Endothelial cell of hepatic sinusoid (primary cell): ENCODE data around the gene RNF130.

Source experiments
- in situ Hi-C: cut with HindIII; loops from 2 replicates; pipeline ENCODE4 v1.10.0; 2017; ENCODE audit warnings: low sequenced_read_pairs

Gene RNF130

DNA sequence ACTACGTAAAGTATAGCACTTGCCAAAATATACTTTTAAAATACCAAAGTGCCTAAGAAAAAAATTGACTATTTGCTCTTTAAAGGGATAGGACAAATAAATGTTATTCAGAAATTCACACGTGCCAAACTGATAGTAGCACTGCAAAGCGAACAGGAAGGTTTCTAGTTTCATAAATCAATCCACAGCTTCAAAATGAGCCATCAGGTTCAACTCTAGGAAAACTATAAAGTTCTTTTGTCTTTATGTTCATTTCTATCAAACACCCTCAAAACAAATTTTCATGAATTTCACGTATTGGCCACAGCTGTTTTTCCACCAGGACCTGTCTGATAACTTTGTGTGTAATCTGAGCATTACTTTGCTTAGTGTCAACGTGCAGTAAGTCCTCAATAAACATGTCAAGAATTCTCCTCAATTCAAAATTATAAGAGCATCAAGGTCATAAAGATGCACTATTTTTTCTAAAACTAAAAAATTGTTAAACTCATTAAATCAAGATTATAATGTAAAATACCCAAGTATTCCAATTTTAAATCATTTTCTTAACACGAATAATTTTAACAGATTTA lies 3.0 kb downstream of the RNF130 start:
- in situ Hi-C loops = loop anchor here (5.0 kb wide), 1 partner anchor 56 kb away; no protein-coding TSS in a partner anchor

DNA sequence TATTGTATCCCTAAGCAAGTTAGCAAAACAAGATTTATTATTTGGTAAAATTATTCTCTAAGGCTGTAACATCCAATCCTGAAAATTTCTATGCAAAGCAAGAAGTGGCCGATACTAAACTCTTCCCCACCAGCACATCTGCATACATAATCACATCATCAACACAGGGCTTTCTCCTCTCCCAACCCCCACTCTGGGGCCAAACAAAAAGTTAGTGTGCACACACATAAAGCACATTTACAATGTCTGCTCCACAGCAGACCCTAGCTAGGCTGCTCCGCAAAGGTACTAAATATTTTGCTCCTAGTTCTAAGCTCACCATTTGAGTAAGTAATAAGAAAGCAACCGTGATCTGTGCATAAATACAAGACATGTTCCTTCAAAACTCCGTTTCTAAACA lies 3.6 kb downstream of the RNF130 start:
- in situ Hi-C loops = loop anchor here (5.0 kb wide), 1 partner anchor 56 kb away; no protein-coding TSS in a partner anchor

DNA sequence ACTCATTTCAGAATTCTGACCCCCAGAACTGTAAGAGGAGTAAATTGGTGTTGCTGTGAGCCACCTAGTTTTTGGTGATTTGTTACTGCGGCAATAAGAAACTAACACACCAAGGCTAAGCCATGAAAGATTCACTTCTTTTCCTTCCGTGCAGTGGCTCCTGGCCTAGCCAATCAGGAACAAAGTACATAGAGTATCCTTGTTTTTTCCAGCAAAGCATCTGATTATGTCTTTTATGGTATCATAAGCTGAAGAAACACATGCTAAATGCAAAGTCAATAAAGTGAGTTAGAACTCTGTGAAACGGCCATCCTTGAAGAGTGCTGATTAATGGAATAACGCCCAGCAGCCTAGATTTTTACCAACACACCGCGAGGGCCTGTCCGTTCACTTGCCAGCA lies 11.4 kb downstream of the RNF130 start:
- in situ Hi-C loops = no loop called here

DNA sequence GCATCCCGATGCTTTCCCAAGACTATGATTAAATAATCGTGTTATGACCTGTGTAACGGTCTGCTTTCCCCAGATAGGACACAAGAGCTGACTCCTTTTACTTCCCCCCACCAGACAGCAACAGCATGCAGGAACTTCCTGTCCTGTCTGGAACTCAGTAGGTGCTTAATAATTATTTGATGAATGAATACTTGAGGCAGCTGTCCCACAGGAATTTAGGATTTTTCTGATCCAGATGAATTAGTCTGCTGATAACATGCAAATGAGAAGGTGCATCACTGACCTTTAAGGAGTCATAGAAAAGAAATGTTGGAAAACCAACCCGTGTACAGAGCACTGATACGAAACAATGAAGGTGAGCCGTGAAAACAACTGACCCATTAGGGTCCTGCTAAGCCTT lies 12.2 kb downstream of the RNF130 start:
- in situ Hi-C loops = no loop called here

DNA sequence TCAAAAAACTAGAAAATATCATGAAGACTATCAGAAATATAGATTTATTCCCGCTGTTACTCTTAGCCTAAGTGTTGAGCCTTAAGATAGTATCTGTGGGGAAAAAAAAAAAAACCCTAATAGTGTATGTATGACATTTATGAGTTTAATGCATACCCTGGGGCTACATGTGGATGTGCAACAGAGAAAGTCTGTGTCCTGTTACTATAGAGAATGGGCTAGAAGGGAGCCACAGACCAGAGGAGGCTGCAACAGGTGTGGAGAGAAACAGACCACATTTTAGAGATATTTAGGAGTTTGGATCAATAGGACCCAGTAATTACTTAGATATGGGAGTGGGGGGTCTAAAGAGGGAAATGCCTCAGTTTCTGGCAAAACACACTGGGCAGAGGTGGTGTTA lies 15.4 kb downstream of the RNF130 start:
- in situ Hi-C loops = no loop called here

GRCh38 chr5:180054226-180054625 lies 17.3 kb downstream of the RNF130 start:
- in situ Hi-C loops = no loop called here

- in situ Hi-C loops = no loop called here
Measured at GRCh38 chr5:180053061-180053602, 18.4 kb downstream of the RNF130 start.

DNA sequence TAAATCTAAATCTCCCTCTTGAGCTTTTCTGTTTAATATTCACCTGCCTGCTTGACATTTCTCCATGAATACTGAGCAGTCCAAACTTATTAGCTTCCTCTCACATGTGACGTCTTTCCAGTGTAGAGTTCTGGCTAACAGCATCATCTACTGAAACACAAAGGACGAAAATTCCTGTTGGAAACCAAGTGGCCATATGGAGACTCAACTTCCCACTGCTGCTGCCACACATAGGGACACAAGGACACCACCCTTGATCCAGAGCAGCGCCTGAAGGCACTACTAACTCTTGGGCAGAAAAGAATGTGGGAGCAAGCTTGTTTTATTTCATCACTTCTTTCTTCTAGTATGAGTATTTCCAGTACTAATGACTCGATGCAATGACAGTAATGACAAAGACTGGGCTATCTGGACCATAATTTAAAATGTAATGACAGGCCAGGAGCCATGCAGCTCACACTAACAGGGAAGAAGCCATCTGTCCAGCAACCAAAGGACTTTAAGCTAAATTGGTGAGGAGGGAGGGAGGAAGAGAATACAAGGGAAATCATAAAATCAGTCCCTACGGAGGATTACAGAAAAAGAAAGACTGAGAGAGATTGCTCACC lies 19.2 kb downstream of the RNF130 start:
- in situ Hi-C loops = no loop called here

GRCh38 chr5:180050121-180050940 lies 21.2 kb downstream of the RNF130 start:
- in situ Hi-C loops = no loop called here

DNA sequence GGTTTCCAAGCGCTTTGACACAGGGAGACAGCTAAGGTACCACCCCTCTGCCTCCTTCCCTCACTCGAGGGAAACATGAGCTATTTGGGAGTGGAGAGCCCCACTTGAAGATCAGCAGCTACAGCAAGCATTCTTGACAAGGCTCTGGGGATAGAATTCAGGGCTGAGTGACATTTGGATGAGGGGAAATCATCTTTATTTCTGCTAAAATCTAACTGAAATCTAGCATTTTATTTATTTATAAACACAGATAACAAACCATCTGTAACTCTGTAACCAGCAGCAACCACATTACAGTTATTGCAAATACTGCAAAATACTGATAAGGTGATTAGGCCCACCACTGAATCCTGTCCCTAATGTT lies 22.4 kb downstream of the RNF130 start:
- in situ Hi-C loops = loop anchor here (5.0 kb wide), 1 partner anchor 33 kb away; no protein-coding TSS in a partner anchor

- in situ Hi-C loops = loop anchor here (5.0 kb wide), 1 partner anchor 35 kb away; no protein-coding TSS in a partner anchor
Measured at GRCh38 chr5:180047667-180048066, 23.9 kb downstream of the RNF130 start.

GRCh38 chr5:180046656-180047055 lies 24.9 kb downstream of the RNF130 start:
- in situ Hi-C loops = loop anchor here (5.0 kb wide), 1 partner anchor 36 kb away; no protein-coding TSS in a partner anchor

DNA sequence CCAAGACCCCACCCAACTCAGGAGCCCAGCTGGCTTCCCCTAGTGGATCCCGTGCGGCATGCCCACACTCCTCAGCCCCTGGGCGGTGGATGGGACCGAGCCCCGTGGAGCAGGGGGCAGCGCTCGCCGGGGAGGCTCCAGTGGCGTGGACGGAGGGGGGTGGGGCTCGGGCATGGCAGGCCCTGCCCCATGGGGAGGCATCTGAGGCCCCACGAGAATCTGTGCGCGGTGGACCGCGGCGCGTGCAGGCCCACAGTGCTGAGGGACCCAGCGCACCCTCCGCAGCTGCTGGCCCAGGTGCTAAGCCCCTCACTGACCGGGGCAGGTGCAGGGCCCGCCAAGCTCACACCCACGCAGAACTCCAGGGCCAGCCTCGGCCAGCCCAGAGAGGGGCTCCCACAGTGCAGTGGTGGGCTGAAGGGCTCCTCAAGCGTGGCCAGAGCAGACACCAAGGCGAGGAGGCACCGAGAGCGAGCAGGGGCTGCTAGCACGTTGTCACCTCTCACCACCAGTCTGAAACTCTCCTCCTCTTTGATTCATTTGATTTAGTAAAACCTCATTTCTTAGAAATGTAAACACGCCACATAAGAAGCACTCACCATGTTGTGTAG lies 25.6 kb downstream of the RNF130 start:
- in situ Hi-C loops = loop anchor here (5.0 kb wide), 1 partner anchor 36 kb away; no protein-coding TSS in a partner anchor

DNA sequence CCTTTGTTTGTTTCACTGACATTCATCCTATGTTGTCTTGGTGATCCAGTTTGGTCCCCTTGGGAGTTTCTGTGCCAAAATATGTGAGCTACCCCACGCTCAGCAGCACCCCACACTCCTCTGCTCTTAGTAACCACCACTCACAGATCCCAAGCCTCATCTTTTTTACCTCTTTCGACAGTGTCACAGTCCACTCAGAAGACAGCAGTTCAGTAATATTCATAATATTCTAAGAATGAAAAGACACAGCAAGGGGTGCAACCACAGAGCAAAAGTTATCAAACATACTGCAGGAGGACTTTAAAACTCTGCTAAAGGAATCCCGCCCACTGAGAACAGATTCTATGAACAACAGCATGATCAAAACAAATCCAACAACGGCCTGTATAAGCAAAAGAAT lies 28.2 kb downstream of the RNF130 start:
- in situ Hi-C loops = no loop called here

DNA sequence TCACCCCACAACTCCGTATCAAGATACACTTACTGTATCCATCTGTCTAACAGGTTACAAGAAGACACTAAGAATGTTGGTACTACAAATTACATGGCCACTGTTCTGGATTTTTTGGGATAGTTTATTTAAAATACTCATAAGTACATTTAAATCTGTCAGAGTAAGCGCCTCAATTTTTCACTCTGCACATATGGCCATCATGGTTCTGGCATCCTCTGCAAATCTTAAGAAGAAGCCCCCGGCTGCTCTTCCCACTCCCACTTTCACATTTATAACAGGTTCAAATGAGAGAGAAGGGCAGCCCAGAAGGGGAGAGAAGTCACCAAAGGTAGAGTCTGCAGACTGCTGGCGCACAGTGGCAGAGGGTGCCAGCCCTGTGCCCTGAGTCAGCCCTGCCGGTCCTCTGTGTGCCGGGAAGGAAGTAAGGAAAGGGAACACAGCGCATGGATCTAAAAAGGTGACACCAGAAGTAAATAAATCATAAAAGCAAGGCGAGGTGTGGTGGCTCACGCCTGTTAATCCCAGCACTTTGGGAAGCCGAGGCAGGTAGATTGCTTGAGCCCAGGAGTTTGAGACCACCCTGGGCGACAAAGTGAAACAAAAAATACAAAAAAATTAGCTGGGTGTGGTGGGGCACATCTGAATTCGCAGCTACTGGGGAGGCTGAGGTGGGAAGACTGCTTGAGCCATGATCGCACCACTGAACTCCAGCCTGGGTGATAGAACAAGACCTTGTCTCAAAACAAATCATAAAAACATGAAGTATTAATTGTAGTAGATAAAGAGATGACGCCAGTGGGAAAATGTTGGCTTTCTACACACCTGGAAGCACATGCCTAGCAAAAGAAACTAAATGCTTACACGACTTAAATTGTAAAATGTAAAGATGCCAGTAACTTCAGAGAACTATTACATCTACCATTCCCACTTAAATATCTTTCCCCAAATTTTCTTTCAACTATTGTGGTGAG lies 30.0 kb downstream of the RNF130 start:
- in situ Hi-C loops = no loop called here

DNA sequence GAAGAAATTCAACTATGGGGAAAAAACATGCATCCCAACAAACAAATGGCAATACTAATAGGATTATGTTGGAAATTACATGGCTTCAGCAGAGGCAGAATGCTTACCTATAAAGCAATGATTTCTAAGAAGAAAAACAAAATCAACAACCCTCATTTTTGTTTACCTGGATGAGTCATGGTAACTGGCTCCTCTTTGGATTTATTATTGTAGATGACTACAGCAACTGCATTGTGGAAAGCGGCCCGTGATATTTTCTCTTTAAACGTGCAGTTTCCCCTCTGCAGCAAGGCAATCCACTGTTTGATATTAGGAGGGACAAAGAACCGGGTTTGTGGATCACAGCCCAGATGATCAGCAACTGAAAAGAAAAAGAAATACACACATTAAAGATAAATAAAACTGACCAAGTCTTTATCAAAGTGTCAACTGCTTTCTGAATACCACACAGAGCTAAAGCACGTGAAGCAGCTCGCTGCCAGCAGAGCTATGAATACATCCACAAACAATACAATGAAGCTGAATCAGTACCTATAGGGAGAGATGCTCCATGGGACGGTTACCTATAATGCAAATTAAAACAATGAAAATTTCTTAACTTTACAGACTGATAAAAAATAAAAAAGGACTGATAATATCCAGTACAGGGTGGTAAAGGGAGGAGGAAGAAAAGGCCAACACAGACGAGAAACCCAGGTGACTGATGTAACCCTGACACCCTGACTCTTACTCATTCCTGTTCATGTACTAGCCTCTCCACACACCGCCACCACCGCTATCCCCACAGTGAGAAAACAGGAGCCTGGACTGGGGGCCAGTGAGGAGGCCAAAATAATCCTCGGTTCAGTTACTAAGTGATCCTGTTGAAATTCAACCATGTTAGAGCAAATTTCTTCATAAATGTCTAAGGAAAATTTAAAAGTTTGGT lies 31.0 kb downstream of the RNF130 start:
- in situ Hi-C loops = no loop called here

DNA sequence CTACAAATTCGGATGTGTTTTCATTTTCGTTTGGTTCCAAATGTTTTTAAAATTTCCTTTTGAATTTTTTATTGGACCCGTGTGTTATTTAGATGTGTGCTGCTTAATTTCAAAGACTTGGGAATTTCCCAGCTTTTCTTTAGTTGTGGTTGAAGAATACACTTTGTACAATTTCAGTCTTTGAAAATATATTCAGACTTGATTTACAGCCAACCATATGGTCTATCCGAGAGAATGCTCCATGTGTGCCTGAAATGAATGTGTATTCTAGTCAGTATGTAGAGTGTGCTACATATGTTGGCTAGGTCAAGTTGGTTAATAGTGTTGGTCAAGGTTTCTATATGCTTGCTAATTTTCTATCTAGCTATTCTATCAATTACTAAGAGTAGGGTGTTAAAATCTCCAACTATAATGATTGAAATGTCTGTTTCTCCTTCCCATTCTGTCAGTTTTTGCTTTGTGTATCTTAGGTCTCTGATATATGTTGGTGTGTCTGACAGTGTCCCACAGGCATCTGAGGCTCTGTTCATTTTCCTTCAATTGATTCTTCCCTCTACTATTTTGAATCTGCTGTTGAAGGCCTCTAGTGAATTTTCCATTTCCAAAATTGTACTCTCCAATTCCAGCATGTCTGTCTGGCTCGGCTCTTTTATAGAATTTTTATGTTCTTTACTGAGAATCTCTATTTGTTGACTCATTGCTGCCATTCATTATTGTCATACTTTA lies 36.2 kb downstream of the RNF130 start:
- in situ Hi-C loops = no loop called here

- in situ Hi-C loops = no loop called here
Measured at GRCh38 chr5:180034564-180034963, 37.0 kb downstream of the RNF130 start.
